ENCODE measurements around the gene LAMC1.

LAMC1 gene

GRCh38 chr1:183023146-183023600 lies at the start of gene LAMC1:
LAMC1 (plus strand) TSS chr1:183023420; CDS start chr1:183023717, 297 bp downstream.
- no peak for DNase-seq (ENCODE audit: low read depth, low spot score)

GRCh38 chr1:182974506-182975191 lies 48.6 kb upstream of the LAMC1 start:
- no peak for DNase-seq (ENCODE audit: low read depth, low spot score)

- no peak for DNase-seq (ENCODE audit: low read depth, low spot score)
Measured at GRCh38 chr1:182977480-182977879, 45.7 kb upstream of the LAMC1 start.

- no peak for DNase-seq (ENCODE audit: low read depth, low spot score)
Measured at GRCh38 chr1:182978151-182978853, 44.9 kb upstream of the LAMC1 start.

GRCh38 chr1:182984138-182984537 lies 39.1 kb upstream of the LAMC1 start:
- no peak for DNase-seq (ENCODE audit: low read depth, low spot score)

GRCh38 chr1:182984621-182985020 lies 38.6 kb upstream of the LAMC1 start:
- DNase-seq (ENCODE audit: low read depth, low spot score): no peak

GRCh38 chr1:182985876-182986275 lies 37.3 kb upstream of the LAMC1 start:
- DNase-seq (ENCODE audit: low read depth, low spot score): no peak

- DNase-seq (ENCODE audit: low read depth, low spot score): no peak
Measured at GRCh38 chr1:182990413-182991144, 32.6 kb upstream of the LAMC1 start.

GRCh38 chr1:182993746-182994145 lies 29.5 kb upstream of the LAMC1 start:
- no peak for DNase-seq (ENCODE audit: low read depth, low spot score)

GRCh38 chr1:182995894-182996293 lies 27.3 kb upstream of the LAMC1 start:
- no peak for DNase-seq (ENCODE audit: low read depth, low spot score)

- no peak for DNase-seq (ENCODE audit: low read depth, low spot score)
Measured at GRCh38 chr1:182996816-182997215, 26.4 kb upstream of the LAMC1 start.

- DNase-seq (ENCODE audit: low read depth, low spot score): no peak
Measured at GRCh38 chr1:182998482-182998881, 24.7 kb upstream of the LAMC1 start.

GRCh38 chr1:183000167-183000962 lies 22.9 kb upstream of the LAMC1 start:
- DNase-seq (ENCODE audit: low read depth, low spot score): no peak

GRCh38 chr1:183002267-183002666 lies 21.0 kb upstream of the LAMC1 start:
- DNase-seq (ENCODE audit: low read depth, low spot score): no peak

- no peak for DNase-seq (ENCODE audit: low read depth, low spot score)
Measured at GRCh38 chr1:183002797-183003196, 20.4 kb upstream of the LAMC1 start.

GRCh38 chr1:183003203-183003602 lies 20.0 kb upstream of the LAMC1 start:
- no peak for DNase-seq (ENCODE audit: low read depth, low spot score)

GRCh38 chr1:183004141-183004540 lies 19.1 kb upstream of the LAMC1 start:
- DNase-seq (ENCODE audit: low read depth, low spot score): no peak

GRCh38 chr1:183011859-183012258 lies 11.4 kb upstream of the LAMC1 start:
- DNase-seq (ENCODE audit: low read depth, low spot score): no peak

GRCh38 chr1:183012301-183012994 lies 10.8 kb upstream of the LAMC1 start:
- no peak for DNase-seq (ENCODE audit: low read depth, low spot score)

- no peak for DNase-seq (ENCODE audit: low read depth, low spot score)
Measured at GRCh38 chr1:183019139-183019740, 4.0 kb upstream of the LAMC1 start.

GRCh38 chr1:183019860-183020259 lies 3.4 kb upstream of the LAMC1 start:
- no peak for DNase-seq (ENCODE audit: low read depth, low spot score)
